Neural cell (in vitro differentiated cells): ENCODE measurements around the gene NDP. TPM values are rescaled to one million over a fixed set of nuclear protein-coding genes. Genes with fewer than 3 reads are reported as not detected.

Source experiments
- H2AFZ ChIP-seq: fragments of 200-600, 300-800 bp; sonication (generic), shearing (Covaris generic); 2 replicates; pipeline ENCODE4 v1.6.0; 2014; ENCODE audit warnings: low read depth, mild to moderate bottlenecking, antibody characterized with exemption, low read length, moderate library complexity
- H3F3A ChIP-seq: fragments of 200-600 bp; shearing (Covaris generic); 2 replicates; pipeline ENCODE4 v1.6.1; 2016; ENCODE audit warnings: mild to moderate bottlenecking, moderate library complexity, mixed read lengths, antibody characterized with exemption, low read length; ENCODE audit not compliant: insufficient read depth, poor library complexity, severe bottlenecking
- H3K27ac ChIP-seq: fragments of 200-600, 300-800 bp; sonication (generic), shearing (Covaris generic); 2 replicates; pipeline ENCODE4 v1.5.1; 2014; ENCODE audit warnings: mild to moderate bottlenecking, low read length, moderate library complexity
- H3K27me3 ChIP-seq: fragments of 300-800, 200-600 bp; sonication (generic), shearing (Covaris generic); 2 replicates; pipeline ENCODE4 v1.6.0; 2014; ENCODE audit warnings: mild to moderate bottlenecking, low read depth, low read length, moderate library complexity; ENCODE audit not compliant: insufficient read depth
- H3K36me3 ChIP-seq: fragments of 300-800, 200-600 bp; sonication (generic), shearing (Covaris generic); 2 replicates; pipeline ENCODE4 v1.5.1; 2014; ENCODE audit warnings: mild to moderate bottlenecking, antibody characterized with exemption, low read length, moderate library complexity; ENCODE audit not compliant: insufficient read depth
- H3K4me2 ChIP-seq: fragments of 300-800, 200-600 bp; sonication (generic), shearing (Covaris generic); 2 replicates; pipeline ENCODE4 v1.6.0; 2014; ENCODE audit warnings: mild to moderate bottlenecking, low read length
- H3K4me3 ChIP-seq: fragments of 300-800, 200-600 bp; sonication (generic), shearing (Covaris generic); 2 replicates; pipeline ENCODE4 v1.5.1; 2014; ENCODE audit warnings: mild to moderate bottlenecking, low read length, moderate library complexity
- H3K79me2 ChIP-seq: fragments of 200-600 bp; shearing (Covaris generic); replicated peaks from 2 replicates; pipeline ENCODE4 v1.6.0; 2014; ENCODE audit warnings: mild to moderate bottlenecking, low read length, moderate library complexity; ENCODE audit not compliant: insufficient read depth
- H3K9ac ChIP-seq: fragments of 300-800, 200-600 bp; sonication (generic), shearing (Covaris generic); 2 replicates; pipeline ENCODE4 v1.6.1; 2016; ENCODE audit warnings: mild to moderate bottlenecking, low read length, mixed read lengths
- H3K9me2 ChIP-seq: fragments of 200-600 bp; shearing (Covaris generic); 2 replicates; pipeline ENCODE4 v1.6.1; 2016; ENCODE audit warnings: mild to moderate bottlenecking, low read length, mixed read lengths; ENCODE audit not compliant: insufficient read depth
- H3K9me3 ChIP-seq: fragments of 200-600, 300-800 bp; sonication (generic), shearing (Covaris generic); 2 replicates; pipeline ENCODE4 v1.6.1; 2016; ENCODE audit warnings: mild to moderate bottlenecking, mixed run types, low read length, moderate library complexity, mixed read lengths
- H4K20me1 ChIP-seq: fragments of 200-600 bp; shearing (Covaris generic); 2 replicates; pipeline ENCODE4 v1.6.1; 2016; ENCODE audit warnings: mild to moderate bottlenecking, mixed run types; ENCODE audit not compliant: insufficient read depth
- EP300 ChIP-seq: fragments of 450-650 bp; conservative IDR thresholded peaks from 2 replicates; pipeline ENCODE4 v1.6.1; 2014; ENCODE audit warnings: antibody characterized with exemption, mild to moderate bottlenecking, moderate library complexity; ENCODE audit not compliant: poor library complexity, severe bottlenecking
- EZH2 ChIP-seq: fragments of 200-600, 300-800 bp; shearing (Covaris generic), sonication (generic); IDR thresholded peaks from 2 replicates; pipeline ENCODE4 v1.6.1; 2014; ENCODE audit warnings: antibody characterized with exemption, low read length, borderline replicate concordance, mild to moderate bottlenecking; ENCODE audit not compliant: insufficient read depth, poor library complexity, severe bottlenecking
- MXI1 ChIP-seq: fragments of 450-650 bp; conservative IDR thresholded peaks from 2 replicates; pipeline ENCODE4 v1.6.1; 2014; ENCODE audit warnings: antibody characterized with exemption, mild to moderate bottlenecking; ENCODE audit not compliant: poor library complexity, severe bottlenecking
- POLR2AphosphoS5 ChIP-seq: IDR thresholded peaks from 2 replicates; pipeline ENCODE4 v1.6.1; 2012
- RAD21 ChIP-seq: fragments of 450-650 bp; conservative IDR thresholded peaks from 2 replicates; pipeline ENCODE4 v1.6.1; 2014; ENCODE audit warnings: antibody characterized with exemption, mild to moderate bottlenecking, moderate library complexity
- SMC3 ChIP-seq: fragments of 450-650 bp; conservative IDR thresholded peaks from 2 replicates; pipeline ENCODE4 v1.6.1; 2014; ENCODE audit warnings: antibody characterized with exemption, mild to moderate bottlenecking, moderate library complexity; ENCODE audit not compliant: poor library complexity
- TAF1 ChIP-seq: IDR thresholded peaks from 2 replicates; pipeline ENCODE4 v1.6.1; 2012; ENCODE audit warnings: low read depth
- polyA plus RNA-seq: library from polyadenylated mRNA; depleted of rRNA; stranded (reverse); fragments of >200 nt; gene quantifications from 2 replicates; pipeline ENCODE4 v1.2.3, GENCODE V29; 2014
- TF ChIP-seq, protein P1 (sequence below): fragments of 450-650 bp; IDR thresholded peaks from 2 replicates; pipeline ENCODE4 v1.5.1; 2014; ENCODE audit warnings: antibody characterized with exemption, mild to moderate bottlenecking, moderate library complexity; ENCODE audit not compliant: poor library complexity, severe bottlenecking
- TF ChIP-seq, protein P2 (sequence below): IDR thresholded peaks from 2 replicates; pipeline ENCODE4 v1.6.1; 2012; ENCODE audit warnings: borderline replicate concordance

Gene NDP
- polyA plus RNA-seq, 1 donor from 2014 or later = 34.1 TPM

DNA sequence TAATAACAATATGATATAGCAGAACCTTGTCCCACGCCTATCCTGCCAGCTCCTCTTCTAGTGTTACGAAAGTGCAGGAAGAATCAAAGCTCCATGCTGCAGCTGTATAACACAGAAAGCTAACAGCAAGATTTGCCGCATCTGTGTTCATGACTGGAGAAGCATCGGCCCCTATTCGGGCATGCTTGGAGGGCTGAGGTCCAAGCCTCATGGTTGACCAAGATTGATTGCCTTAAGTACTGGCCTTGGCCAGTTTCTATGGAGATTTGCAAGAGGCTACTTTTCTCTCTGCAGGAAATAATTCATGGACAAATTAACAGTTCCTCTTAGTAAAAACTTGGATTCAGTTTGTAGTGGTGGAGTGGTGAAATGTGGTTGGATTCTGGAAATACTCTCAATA, 12.9 kb upstream of the NDP start:
- Histone ChIP-seq H3K9me3 (no peaks in the 10 kb centered on the region), H3K27me3 (no peaks in the 10 kb centered on the region), H3K4me3 (no peak overlapping the region), H4K20me1 (no peaks in the 10 kb centered on the region), H3K79me2 (no peaks in the 10 kb centered on the region), H3K9ac (no peak overlapping the region), H3F3A (no peaks in the 10 kb centered on the region), H3K36me3 (no peaks in the 10 kb centered on the region), H3K27ac (no peak overlapping the region), H3K9me2 (no peaks in the 10 kb centered on the region), H2AFZ (no peak overlapping the region), H3K4me2 (no peak overlapping the region)
- TF ChIP-seq RAD21 (no peak), SMC3 (no peak), POLR2AphosphoS5 (no peak), EZH2 (no peak), MXI1 (no peak), TAF1 (no peak), EP300 (no peak)
- TF ChIP-seq, protein P1, sequence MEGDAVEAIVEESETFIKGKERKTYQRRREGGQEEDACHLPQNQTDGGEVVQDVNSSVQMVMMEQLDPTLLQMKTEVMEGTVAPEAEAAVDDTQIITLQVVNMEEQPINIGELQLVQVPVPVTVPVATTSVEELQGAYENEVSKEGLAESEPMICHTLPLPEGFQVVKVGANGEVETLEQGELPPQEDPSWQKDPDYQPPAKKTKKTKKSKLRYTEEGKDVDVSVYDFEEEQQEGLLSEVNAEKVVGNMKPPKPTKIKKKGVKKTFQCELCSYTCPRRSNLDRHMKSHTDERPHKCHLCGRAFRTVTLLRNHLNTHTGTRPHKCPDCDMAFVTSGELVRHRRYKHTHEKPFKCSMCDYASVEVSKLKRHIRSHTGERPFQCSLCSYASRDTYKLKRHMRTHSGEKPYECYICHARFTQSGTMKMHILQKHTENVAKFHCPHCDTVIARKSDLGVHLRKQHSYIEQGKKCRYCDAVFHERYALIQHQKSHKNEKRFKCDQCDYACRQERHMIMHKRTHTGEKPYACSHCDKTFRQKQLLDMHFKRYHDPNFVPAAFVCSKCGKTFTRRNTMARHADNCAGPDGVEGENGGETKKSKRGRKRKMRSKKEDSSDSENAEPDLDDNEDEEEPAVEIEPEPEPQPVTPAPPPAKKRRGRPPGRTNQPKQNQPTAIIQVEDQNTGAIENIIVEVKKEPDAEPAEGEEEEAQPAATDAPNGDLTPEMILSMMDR = no peak
- TF ChIP-seq, protein P2, sequence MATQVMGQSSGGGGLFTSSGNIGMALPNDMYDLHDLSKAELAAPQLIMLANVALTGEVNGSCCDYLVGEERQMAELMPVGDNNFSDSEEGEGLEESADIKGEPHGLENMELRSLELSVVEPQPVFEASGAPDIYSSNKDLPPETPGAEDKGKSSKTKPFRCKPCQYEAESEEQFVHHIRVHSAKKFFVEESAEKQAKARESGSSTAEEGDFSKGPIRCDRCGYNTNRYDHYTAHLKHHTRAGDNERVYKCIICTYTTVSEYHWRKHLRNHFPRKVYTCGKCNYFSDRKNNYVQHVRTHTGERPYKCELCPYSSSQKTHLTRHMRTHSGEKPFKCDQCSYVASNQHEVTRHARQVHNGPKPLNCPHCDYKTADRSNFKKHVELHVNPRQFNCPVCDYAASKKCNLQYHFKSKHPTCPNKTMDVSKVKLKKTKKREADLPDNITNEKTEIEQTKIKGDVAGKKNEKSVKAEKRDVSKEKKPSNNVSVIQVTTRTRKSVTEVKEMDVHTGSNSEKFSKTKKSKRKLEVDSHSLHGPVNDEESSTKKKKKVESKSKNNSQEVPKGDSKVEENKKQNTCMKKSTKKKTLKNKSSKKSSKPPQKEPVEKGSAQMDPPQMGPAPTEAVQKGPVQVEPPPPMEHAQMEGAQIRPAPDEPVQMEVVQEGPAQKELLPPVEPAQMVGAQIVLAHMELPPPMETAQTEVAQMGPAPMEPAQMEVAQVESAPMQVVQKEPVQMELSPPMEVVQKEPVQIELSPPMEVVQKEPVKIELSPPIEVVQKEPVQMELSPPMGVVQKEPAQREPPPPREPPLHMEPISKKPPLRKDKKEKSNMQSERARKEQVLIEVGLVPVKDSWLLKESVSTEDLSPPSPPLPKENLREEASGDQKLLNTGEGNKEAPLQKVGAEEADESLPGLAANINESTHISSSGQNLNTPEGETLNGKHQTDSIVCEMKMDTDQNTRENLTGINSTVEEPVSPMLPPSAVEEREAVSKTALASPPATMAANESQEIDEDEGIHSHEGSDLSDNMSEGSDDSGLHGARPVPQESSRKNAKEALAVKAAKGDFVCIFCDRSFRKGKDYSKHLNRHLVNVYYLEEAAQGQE = no peak

DNA sequence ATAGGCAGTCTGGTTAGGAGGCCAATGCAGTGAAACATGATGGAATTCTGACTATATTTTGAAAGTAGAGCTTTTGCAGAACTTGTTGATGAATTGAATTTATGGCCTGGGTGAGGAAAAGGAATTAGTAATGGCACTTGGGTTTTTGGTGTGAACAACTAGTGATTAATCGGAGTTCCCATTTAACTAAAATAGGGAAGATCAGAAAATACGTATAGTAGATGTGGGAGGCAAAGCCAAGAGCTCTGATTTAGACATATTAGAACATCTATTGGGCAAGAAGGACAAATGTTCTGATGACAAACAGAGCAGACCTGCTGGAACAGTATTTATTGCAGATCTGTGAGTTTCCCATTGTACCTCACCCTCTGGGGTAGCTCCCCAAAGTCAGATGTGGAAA, 12.3 kb upstream of the NDP start:
- TF ChIP-seq SMC3 = no peak
- no peak for TF ChIP-seq MXI1
- TF ChIP-seq EP300 = no peak
- TF ChIP-seq, protein P2 = no peak
- no peak for TF ChIP-seq TAF1
- no peak overlapping the region for H3K4me2 ChIP-seq
- H3K9ac ChIP-seq = no peak overlapping the region
- H3K27ac ChIP-seq = no peak overlapping the region
- no peaks in the 10 kb centered on the region for H3K9me2 ChIP-seq
- H3K4me3 ChIP-seq = no peak overlapping the region
- no peaks in the 10 kb centered on the region for H3F3A ChIP-seq
- H3K36me3 ChIP-seq = no peaks in the 10 kb centered on the region
- H3K27me3 ChIP-seq = no peaks in the 10 kb centered on the region
- no peaks in the 10 kb centered on the region for H3K79me2 ChIP-seq
- no peak overlapping the region for H2AFZ ChIP-seq
- no peaks in the 10 kb centered on the region for H3K9me3 ChIP-seq
- H4K20me1 ChIP-seq = no peaks in the 10 kb centered on the region
